Umbilical cord (tissue), 2 donors: ENCODE measurements around the gene TOR1AIP2. TPM values are rescaled to one million over a fixed set of nuclear protein-coding genes. Genes with fewer than 3 reads are reported as not detected.
"Not testable (repeated sequence)": the region's sequence is repeated elsewhere in the genome, so short reads cannot be mapped to it uniquely, and the experiment has no call there.

Source experiments
- DNase-seq: peaks from one replicate; pipeline ENCODE4 v3.0.0-alpha.2; 2015; ENCODE audit warnings: low spot score
- total RNA-seq: library from RNA; depleted of rRNA; stranded (reverse); fragments of >200 nt; gene quantifications from one replicate; pipeline ENCODE4 v1.2.3, GENCODE V29; 2014; ENCODE audit warnings: low replicate concordance; ENCODE audit not compliant: insufficient read depth

The TOR1AIP2 gene
- total RNA-seq, 1 donor from 2014 or later = 78.7 TPM

DNA sequence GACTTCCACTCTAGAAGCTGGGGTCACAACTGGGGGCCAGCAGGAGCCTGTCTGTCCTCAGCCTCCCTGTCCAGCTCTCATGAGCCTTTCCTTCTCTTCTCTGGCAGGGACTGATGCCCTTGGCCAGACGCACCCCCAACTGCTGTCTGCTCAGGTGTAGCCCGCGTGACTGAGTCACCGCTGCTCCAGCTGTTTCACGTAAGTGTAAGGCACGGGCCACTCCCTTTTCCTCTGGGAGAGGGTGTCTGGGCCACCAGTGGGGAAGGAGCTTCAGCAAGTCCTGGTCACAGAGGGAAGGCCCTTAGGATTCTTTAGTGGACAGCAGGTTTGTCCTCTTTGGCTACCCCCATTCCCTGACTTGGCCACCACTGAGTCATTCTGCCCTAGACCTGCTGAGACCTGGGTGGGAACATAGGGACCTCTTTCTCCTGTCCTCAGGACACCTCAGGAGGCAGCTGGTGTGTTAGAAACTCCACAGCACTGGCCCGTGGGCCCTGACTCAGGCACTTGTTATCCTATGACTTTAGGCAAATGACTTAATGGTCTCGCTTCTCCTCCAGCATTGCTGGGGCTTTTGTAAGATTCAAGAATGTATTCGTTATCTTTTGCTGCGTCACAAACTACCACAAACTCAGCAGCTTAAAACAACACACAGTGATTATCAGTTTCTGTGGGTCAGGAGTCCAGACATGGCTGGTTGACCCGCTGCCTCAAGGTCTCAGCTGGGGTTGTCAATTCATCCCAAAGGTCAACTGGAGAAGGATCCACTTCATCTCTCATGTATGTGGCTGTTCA is 69.7 kb downstream of the TOR1AIP2 start:
- DNase-seq = no peak

DNA sequence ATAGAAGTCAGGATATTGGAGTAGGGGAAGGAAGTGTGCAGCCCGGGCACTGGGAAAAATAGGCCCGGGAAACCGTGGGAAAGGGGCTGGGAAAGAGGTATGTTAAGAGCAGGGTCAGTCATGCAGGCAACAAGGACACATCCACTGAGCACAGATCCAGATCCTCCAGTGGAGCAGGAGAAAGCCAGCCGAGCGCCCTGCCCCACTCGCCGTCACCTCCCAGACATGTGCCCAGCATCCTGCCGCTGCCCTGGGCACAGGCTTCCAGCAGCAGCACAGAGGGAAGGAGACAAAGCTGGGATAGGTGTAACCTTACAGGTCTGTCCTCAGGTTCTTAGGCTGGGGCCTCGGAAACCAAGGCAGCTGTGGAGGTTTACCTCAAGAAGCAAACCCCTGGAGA is 70.3 kb downstream of the TOR1AIP2 start:
- no peak for DNase-seq

DNA sequence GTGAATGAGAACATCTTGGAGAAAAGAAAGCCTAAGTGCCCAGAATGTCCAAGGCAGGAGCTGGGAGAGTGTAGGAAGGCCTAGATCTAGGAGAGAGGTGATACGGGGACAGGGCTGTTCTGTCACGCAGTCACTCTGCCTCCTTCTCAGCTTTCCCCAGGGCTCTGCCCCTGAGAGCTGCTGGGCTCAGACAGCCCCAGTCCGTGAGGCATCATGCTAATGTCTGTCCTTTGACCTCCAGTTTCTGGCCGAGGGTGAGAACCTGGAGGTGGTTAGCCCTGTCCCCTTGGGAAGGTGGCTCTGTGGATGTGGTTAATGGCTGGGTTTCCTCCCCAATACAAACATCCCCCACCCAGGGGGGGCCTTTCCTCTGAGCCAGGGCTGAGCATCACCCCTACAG is 71.3 kb downstream of the TOR1AIP2 start:
- no peak for DNase-seq

DNA sequence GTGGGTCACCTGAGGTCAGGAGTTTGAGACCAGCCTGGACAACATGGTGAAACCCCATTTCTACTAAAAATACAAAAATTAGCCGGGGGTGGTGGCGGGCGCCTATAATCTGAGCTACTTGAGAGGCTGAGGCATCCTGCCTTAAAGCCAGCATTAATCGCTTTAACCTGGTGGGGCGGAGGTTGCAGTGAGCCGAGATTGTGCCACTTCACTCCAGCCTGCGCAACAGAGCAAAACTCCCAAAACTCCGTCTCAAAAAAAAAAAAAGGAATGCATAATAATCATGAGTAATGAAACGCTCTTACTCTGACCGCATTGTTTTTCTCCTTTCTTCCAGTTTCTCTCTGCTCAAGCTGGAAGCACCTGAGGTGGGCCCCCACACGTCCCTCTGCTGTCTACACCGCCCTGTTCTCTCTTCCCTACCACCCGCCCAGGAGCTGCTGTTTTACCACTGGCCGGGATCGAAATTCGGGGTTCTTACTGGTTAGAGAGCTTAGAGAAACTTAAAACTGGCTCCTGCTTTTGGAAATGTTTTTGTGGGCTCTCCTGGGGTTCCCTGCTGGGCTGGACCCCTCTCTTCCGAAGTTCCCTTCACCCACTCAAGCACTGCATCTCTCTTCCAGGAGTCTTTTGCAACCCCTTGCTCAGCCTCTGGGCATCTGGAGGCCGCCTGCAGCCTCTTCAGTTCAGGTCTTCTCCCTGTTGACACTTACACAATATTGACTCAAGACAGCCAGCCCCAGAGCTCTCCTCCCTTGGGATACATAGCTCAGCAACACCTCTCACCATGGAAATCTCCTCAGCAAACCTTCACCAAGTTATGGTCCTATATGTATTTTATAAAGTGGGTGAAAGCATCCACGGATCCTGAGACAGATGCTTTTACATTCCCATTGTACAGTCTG is 72.1 kb downstream of the TOR1AIP2 start:
- no peak for DNase-seq

DNA sequence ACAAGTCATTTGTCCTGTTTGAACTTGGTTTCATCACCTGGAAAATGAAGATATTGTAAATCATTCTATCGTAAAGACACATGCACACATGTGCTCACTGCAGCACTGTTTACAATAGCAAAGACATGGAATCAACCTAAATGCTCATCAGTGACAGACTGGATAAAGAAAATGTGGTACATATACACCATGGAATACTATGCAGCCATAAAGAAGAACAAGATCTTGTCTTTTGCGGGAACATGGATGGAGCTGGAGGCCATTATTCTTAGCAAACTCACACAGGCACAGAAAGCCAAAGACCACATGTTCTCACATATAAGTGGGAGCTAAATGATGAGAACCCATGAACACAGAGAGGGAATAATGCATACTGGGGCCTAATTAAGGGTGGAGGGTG is 73.2 kb downstream of the TOR1AIP2 start:
- DNase-seq = not testable (repeated sequence)

DNA sequence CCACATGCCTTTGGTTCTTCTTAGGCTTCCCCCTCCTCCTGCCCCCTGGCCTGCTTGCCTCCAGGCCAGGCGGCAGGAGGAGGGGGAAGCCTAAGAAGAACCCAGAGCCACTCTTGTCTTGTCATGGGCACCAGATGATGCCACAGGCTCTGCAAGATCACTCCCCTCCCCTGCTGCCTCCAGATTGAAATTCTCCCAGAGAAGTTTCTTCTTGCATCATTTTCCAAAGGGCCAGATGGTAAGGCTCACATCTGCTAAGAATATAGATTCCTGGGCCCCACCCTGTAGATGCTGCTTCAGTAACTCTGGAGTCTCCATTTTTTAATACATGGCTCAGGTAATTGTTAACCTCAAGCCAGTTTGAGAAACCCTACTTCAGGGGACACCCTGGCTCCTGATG is 73.7 kb downstream of the TOR1AIP2 start:
- peak; percentile 44 for DNase-seq

DNA sequence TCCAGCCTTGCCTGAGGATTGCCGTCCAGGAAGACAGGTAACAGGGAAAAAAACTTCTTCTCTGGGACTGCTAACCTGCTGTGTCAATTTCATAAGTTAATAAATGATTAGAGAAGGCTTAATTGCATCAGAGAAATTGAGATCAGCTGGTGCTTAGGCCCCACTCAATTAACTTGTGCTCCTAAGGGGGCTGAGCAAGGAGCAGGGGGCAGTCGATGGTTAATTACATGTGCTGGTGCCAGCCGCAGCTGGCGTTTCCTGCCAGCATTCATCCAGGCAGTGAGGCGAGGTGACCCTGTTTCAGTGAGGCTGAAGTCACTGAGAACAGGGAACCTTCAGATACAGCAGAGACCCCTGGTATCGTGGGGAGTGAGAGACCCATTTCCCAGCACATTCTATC is 74.5 kb downstream of the TOR1AIP2 start:
- no peak for DNase-seq

DNA sequence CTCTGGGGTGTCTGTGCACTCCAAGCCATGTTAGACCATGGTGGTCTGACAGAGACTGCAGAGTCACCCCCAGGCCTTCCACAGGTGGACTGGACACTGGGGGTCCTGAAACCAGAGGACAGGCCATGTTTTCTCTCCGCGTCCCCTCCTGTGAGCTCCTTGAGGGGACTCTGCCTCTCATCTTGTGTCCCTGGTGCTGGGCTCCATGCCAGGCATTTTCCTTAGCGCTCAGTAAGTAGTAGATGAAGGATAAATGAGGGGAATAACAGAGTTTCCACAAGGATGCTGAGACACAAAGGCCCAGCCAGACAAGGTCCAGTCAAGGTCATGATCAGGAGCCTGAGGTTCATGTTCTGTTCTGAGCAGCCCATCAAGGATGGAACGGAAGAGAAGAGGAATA is 77.1 kb downstream of the TOR1AIP2 start:
- DNase-seq = no peak

DNA sequence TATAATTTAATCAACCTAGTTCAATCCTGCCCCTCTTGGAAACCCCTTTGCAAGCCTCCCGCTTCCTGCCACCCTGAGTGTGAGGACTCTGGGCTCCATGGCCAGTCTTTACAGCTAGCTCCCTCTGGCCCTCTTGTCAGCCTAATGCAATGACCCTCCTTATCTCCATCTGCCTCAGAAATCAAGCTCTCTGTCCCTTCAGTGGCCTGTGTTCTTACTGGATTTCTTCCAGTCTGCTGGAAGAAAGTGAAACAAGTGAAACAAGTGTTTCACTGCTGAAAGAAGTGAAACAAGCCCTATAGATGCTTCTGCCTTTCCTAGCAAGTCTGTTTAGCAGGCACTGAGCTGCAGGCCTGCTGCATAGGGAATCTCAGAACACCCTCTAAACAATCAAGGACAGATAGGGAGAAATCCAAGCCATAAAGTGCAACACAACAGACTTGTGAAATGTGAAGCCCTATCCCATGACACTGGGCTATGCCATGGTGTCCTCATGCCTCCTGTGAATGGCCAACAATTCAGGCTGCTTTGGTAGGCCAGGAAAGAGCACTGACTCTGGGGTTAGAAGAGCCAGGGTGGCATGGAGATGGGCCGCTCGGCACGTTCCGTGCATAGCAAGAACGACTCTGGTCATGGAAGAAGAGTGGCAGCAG is 78.6 kb downstream of the TOR1AIP2 start:
- DNase-seq = no peak

DNA sequence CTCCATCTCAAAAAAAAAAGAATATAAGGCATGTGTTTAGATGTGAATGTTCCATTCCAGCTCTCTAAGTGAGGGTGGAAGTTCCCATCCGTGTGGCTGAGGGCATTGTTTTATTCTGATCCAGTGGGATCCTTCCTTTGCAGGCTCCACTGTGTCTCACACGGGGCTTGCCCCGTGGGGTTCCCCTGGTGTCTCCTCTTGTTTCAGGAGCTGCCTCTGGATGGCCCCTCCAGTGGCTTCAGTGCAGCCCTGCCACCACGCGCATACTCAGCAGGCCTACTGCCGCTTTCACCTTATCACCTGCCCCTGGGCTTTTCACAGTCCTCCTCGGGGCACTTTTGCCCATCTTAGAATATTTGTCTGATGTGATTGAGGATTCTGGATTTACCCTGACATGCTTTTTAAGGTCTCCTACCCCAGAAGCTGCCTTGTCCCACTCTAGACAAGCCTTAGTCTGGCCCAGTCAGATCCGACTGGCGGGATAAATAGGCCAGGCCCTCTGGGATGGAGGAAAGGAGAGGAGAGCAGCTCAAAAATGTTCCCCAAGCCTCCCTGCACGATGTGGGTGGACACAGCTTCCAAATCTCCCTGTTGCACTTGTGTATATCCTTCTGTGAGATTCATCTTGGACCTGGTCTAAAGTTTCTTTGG is 79.3 kb downstream of the TOR1AIP2 start:
- no peak for DNase-seq

DNA sequence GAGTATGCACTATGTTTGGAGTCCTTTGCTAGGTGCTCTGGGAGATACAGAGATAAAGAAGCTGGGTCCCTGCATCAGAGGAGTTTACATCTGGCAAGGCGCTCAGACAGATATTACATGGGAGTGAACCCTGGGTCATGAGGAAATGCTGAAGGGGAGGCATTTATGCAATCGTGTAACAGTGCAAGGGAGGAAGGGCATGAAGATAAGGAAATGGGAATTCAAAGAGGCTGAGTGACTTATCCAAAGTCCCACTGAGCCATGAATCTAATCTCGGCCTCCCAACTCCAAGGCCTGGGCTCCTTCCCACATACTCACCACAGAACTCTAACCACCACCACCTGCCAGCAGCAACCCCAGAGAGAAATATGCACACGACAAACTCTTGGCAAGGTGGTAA is 82.9 kb downstream of the TOR1AIP2 start:
- DNase-seq = peak; percentile 91

DNA sequence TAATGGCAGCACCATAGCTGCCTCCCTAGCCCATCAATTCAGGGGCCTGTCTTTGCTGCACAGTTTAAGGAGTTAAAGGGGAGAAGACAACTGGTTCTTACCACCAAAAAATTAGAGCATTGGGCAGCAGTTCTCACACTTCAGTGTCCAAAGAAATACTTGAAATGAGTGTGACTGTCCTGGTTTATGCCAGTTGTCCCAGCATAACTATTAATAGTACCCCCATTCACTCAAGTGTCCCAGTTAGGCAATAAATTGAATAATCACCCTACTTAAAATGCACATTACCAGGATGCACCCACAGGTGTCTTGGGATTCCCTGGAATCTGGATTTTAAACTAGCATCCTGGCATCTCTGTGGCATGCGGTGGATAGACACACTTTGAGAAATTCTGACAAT is 83.5 kb downstream of the TOR1AIP2 start:
- no peak for DNase-seq

DNA sequence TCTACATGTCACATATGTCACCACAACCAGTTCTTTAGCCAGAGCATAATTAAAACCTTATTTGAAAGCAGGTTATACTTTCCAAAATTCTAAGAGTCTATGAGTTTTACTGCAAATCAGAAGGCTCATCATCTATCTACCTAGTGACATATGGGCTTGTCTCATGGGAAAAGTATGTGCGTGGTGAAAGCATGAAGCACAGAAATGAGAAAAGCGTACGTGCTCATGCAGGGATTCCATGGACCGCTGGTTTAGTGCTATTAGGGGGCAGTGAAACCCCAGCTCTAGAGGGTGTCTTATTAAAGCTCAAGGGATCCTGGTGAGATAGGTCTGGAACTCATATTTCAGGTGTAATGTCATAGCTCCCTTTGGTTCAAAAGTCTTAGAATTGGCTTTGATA is 84.3 kb downstream of the TOR1AIP2 start:
- DNase-seq = peak; percentile 40

Other genes starting within 250 kb of the TOR1AIP2 start
- 3.6 TPM for gene FAM163A, start 134.5 kb downstream of the TOR1AIP2 start, total RNA-seq
- gene TOR1AIP1, start 4.5 kb upstream of the TOR1AIP2 start, total RNA-seq = 83.3 TPM
- gene CEP350, start 77.0 kb upstream of the TOR1AIP2 start, total RNA-seq = 110 TPM